HG03457 (cell line): Measurements from ENCODE around the gene PRKCD.

Experiments used
- ATAC-seq: cut with Tn5 transposase; IDR thresholded peaks from one replicate; pipeline ENCODE4 v1.9.1; 2021; ENCODE audit warnings: moderate number of reproducible peaks; ENCODE audit not compliant: unreplicated experiment

Gene PRKCD

DNA sequence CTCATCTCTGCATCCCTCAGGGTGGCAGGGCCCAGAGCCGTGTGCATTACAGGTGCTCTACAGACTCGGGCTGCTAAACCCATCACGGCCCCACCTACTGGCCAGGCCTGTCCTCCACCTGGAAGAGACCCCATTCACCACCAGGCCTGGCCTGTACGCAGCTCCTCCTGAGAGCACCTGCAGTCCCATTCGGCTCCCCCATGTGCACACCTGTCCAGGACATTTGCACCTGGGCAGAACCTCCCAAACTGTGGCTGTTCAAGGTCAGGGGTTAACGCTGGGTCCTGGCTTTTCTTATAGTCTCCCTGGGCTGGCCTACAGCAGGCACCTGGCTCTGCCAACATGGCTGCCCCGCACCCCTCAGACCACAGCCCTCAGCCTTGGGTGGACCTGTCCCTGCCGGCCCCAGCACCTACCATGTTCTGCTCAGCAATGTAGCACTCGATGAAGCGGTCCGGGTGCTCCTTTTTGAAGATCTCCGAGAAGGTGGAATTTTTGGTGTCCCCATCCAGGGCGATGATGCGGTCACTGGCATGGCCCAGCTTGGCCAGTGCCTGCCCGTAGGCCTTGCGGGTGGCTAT is 69.1 kb downstream of the PRKCD start:
- no peak for ATAC-seq

- ATAC-seq: no peak
Measured at GRCh38 chr3:53230789-53231188, 69.8 kb downstream of the PRKCD start.

DNA sequence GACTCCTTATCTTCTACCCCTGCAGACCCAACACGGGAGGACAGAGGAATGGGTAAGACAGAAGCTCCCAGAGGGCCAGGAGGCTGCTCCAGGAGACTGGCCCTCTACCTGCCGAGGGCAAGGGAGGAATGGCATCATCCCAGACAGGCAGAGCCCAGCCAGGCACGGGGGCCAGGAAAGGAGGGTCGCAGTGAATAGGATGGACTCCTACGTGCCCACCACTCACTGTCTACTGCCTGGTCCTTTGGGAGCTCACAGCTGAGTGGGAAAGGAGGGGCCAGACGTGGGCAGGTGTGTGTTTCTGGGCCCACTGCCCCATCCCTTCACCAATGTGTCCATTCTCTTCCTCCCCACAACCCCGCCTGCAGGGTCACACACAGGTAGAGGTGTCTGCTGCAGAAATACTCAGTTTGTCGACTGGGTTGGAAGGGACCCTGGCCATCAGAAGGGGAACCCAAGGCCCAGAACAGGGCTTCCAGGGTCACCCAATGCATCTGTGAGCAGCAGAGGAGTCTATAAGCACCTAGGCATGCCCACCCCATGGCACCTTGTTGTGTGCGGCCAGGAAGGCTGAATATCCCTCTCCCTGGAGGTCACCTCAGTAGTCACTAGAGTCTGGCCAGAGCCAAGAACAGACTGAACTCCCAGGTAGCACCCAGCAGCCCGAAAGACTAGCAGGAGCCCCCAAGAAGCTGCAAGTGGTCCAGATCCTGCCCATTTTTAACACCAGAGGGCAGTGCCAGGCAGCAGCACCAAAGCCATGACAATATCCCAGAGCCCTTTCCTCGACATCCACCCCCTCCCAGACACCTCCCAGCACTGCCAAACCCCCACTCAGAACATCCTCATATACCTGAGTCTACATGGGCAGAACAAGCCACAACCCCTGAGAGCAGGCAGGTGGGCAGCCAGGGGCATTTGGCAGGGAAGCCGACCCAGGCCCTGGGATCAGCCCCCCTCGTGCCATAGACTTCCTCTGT is 70.8 kb downstream of the PRKCD start:
- no peak for ATAC-seq

DNA sequence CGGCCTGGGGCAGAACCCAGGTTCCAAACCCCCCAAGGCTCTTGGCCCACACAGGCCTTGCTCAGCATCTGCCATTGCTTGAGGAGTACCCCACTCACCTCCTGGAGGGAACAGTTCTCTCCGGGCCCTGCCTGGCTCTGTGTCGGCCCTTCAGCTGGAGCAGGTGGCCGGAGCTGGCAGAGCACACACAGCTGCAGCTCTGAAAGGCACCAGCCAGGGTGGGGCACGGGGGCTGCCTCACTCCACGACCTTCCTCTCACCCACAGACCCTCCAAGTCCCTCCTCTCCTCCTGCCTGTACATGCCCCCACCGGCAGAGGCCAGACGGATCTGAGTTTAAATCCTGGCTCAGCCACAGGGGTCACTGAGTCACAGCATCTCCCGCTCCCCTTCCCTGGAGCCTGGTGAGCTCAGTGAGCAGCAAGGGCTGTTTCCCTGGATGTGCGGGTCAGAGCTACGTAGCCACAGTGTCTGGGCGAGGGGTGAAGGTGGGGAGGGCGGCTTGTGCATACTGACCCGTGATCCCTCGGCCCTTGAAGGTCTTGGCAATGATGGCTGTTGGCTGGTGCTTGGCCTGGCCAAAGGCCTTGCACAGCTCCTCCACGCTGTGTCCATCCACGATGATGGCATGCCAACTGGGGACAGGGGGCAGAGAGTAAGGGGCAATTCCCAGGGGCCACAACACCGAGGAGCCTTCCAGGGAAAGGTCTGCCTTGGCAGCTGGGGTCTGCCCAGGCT is 71.8 kb downstream of the PRKCD start:
- ATAC-seq: no peak

- no peak for ATAC-seq
Measured at GRCh38 chr3:53234130-53234840, 73.3 kb downstream of the PRKCD start.

DNA sequence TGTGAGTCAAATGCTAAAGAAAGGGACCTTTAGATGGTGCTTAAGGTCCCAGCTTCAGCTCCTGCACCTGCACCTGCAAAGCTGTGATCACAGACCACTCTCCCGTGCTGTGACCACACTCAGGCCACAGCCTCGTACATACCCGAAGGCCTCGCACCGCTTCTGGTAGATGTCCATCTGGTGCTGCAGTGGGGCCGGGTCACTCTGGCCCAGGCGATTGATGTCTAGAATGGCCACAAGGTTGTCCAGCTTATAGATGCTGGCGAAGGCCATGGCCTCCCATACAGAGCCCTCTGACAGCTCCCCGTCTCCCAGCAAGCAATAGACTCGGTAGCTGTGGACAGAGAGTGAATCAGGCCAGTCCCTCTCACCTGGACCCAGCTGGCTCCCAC is 73.8 kb downstream of the PRKCD start:
- no peak for ATAC-seq

DNA sequence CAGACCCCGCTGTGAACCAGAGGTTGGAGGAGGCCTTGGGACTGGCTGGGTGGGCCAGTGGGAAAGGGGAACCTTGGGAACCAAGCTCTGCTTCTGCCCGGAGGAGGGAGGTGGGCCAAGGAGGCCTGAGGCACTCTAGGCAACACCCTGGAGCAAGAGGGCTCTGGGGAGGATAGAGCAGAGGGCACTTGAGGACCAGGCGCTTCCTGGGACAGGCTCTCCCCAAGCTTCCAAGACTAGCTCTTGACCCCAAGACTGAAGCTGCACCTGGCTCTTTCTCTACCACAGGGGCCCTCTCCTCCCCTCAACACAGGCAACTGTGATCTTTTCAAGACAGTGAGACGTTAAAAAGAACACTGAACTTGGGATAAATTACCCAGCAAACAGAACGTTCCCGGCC is 74.5 kb downstream of the PRKCD start:
- no peak for ATAC-seq

DNA sequence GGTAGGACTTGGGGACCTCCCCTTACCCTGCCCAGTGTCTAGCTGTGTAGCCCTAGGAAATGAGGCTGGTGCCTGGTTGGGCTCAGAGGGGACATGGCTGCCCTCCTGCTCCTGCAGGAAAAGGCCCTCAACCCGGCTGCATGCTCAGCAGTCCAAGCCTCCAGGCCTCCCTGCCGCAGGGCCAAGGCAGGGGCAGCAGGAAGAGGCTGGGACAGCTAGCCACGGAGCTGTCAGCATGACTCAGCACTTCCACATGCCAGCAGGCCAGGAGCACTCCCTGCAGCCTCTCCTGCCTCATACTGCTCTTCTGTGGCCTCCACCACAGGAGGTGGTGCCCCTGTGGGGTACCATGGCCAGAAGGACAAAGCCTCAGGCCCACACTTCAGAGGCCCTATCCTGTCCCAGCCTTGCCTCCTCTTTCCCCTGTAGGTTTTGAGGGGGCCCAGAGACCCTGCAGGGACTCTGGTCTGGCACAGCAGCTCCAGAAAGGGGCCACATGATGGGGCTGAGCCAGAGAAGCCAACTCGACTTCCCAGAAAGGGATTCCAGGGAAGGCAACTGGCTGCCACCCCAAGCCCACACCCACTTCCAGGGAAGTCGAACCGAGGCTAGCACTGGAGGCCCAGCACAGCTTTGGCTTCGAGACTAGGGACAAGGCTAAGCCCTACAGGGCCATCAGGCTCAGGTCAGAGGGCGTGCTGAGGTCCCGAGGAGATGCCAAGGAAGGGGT is 75.3 kb downstream of the PRKCD start:
- ATAC-seq: no peak

DNA sequence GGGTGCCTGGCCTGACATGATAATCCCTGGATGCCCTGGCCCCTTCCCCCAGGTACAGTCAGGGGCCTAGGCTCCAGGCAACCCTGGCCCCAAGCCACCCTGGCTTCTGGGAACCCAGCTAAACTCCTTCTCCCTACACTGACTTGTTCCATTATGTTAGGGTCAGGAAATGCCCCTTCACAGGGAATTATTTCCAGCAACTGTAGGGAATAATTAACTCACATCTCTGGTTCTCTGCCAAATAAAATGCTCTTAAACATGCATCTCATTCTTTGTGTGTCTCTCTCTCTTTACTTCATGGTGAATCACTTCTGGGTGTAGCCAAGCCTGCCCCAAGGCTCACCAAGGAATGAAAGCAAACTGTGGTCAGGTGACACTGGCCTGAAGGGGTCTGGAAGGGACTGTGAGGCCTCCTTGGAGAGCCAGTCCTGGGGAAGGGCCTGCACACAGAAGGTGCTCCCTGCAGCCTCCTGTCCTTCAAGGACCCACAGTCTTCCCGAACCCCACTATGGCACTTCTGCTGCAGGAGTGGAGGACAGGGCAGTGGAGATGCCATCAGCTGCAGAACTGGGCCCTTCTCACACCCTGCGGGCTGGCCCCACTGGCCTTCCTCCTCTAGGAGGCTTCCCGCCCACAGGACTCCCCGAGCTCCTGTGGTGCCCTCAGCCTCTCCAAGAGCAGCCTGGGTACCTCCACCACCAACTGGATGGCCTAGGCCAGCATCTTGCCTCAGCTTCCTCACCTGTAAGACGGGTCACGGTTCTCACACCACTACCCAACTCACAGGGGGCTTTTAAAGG is 77.2 kb downstream of the PRKCD start:
- ATAC-seq: no peak

- no peak for ATAC-seq
Measured at GRCh38 chr3:53238886-53239285, 77.9 kb downstream of the PRKCD start.

- no peak for ATAC-seq
Measured at GRCh38 chr3:53239800-53240199, 78.8 kb downstream of the PRKCD start.

DNA sequence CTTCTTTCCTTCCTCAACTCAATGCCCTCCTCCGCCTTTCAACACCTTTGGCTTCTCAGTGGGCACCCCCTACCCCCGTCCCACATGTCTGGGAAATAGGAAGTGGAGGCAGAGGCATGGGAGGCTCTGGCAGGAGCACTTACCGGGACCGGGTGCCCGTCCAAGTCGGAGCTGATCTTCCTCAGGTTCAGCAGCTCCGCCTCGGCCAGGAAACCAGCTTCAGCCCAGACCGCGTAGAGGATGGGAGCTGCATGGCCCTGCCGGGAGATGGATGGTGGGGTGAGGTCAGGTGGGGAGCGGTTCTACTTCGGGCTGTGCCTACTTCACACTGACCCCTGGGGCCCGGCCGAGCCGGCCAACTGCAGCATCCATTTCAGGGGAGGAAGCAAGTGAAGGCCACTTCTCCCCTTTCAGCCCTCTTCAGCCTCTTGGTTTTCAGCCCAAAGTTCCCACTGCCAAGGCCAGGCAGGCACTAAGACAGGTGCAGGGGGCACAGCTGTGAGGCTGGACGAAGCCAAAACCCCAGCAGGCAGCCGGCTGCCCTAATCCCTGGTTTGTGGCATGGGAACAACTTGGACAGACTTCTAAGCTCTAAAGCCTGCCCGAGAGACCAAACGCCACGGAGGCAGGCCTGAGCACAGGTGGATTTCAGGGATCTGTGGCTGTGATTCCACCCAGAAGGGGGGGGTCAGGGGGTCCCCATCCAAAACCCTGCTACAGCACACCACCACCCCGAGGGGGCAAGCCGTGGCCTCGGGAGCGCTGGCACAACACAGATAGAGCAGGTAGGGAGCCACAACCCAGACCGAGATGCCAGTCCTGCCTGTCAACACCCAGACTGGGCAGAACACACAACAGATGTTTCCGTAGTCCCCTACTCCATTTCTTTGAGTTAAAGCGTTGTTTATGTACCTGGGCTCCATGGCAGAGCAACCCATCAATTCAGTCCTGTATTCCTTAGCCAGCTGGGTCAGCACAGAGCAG is 80.3 kb downstream of the PRKCD start:
- no peak for ATAC-seq

- no peak for ATAC-seq
Measured at GRCh38 chr3:53242155-53242554, 81.1 kb downstream of the PRKCD start.
